Measurements from ENCODE around the gene OR8D1. TPM values are rescaled to one million over a fixed set of nuclear protein-coding genes. Genes with fewer than 3 reads are reported as not detected.

Gene OR8D1
- total and polyA plus RNA-seq, 2 donors (not counting 3 experiments of a cell fraction or from before 2014, with no cell fraction given), result not detected

DNA sequence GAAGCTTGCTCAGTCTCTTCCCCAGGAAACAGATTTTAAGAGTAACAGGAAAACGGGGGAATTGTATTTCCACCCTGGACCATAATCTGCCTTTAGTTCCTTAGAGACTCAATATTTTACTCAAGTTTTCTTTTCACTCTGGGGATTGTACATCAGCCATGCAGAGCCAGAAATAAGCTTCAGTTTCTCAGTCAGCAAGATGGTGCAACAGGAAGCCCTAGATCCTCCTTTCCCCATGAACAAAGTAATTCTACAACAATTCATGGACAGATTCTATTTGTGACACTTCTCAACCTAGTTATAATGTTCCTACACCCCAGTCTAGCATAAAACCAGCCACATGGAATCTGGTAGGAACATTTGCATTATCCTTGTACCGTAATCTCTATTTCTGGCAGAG, 45.8 kb upstream of the OR8D1 start:
- H4K20me1 ChIP-seq (replicated peaks; ENCODE audit: control insufficient read depth, extremely low read depth, insufficient read depth, low read length), result no peaks in the 10 kb centered on the region
- H3K27me3 ChIP-seq (ENCODE audit: control insufficient read depth in 2 of 2, insufficient read depth in 2 of 2, low read length in 2 of 2), result no peaks in the 10 kb centered on the region
- no peak for TF ChIP-seq POLR2AphosphoS5 (IDR thresholded peaks at IDR 0.05; ENCODE audit: insufficient read depth, low read depth, low read length)
- TF ChIP-seq GATA2 (IDR thresholded peaks at IDR 0.05; ENCODE audit: insufficient read depth, insufficient read length, low read depth, low read length), result no peak
- TF ChIP-seq JUN (IDR thresholded peaks at IDR 0.05; ENCODE audit: borderline replicate concordance, insufficient read depth, insufficient read length, low read depth), result no peak
- TF ChIP-seq POLR2A (IDR thresholded peaks at IDR 0.05; ENCODE audit: low read depth, low read length), result no peak
- TF ChIP-seq FOS (IDR thresholded peaks at IDR 0.05; ENCODE audit: borderline replicate concordance, insufficient read depth, low read length), result no peak
- no peak for TF ChIP-seq MYC (IDR thresholded peaks at IDR 0.05; ENCODE audit: low read depth, low read length)
- TF ChIP-seq EZH2 (IDR thresholded peaks at IDR 0.05; ENCODE audit: borderline replicate concordance, low read depth, low read length, severe bottlenecking), result no peak
- TF ChIP-seq, protein P1, sequence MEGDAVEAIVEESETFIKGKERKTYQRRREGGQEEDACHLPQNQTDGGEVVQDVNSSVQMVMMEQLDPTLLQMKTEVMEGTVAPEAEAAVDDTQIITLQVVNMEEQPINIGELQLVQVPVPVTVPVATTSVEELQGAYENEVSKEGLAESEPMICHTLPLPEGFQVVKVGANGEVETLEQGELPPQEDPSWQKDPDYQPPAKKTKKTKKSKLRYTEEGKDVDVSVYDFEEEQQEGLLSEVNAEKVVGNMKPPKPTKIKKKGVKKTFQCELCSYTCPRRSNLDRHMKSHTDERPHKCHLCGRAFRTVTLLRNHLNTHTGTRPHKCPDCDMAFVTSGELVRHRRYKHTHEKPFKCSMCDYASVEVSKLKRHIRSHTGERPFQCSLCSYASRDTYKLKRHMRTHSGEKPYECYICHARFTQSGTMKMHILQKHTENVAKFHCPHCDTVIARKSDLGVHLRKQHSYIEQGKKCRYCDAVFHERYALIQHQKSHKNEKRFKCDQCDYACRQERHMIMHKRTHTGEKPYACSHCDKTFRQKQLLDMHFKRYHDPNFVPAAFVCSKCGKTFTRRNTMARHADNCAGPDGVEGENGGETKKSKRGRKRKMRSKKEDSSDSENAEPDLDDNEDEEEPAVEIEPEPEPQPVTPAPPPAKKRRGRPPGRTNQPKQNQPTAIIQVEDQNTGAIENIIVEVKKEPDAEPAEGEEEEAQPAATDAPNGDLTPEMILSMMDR (IDR thresholded peaks at IDR 0.05; ENCODE audit: extremely low read depth in 1 of 2, insufficient read depth in 1 of 2, low read depth in 1 of 2, low read length in 2 of 2), result no peak
- no peak for TF ChIP-seq MAX (IDR thresholded peaks at IDR 0.05; ENCODE audit: insufficient read depth, insufficient read length)
- ChIA-PET POLR2A (no interaction called here), CTCF (no interaction called here)
- DNase-seq (ENCODE audit: low read depth, low spot score) (no peak), FAIRE-seq (no peak)
- H3K79me2 ChIP-seq (ENCODE audit: control insufficient read depth, insufficient read depth, low read length), result no peaks in the 10 kb centered on the region
- H3K36me3 ChIP-seq (ENCODE audit: control insufficient read depth in 2 of 2, extremely low read depth in 1 of 2, insufficient read depth in 2 of 2, low read length in 2 of 2), result no peaks in the 10 kb centered on the region
- no peak overlapping the region for H3K9ac ChIP-seq (replicated peaks; ENCODE audit: extremely low read depth, insufficient read depth, low read length)
- no peaks in the 10 kb centered on the region for H3K4me1 ChIP-seq (ENCODE audit: control insufficient read depth, extremely low read depth, insufficient read depth, low read length)
- no peaks in the 10 kb centered on the region for H3K9me3 ChIP-seq (replicated peaks; ENCODE audit: control insufficient read depth, insufficient read depth, low read length)
- dilution Hi-C loops (cut with MboI; ENCODE audit: extremely low pct_ligation_motif_present, low sequenced_read_pairs) (no loop called here), intact Hi-C loops (cut with micrococcal nuclease) (no loop called here)
- BruUV-seq (replicated peaks), result no TSS peak
- no peaks in the 10 kb centered on the region for H3K9me1 ChIP-seq (replicated peaks; ENCODE audit: control insufficient read depth, extremely low read depth, insufficient read depth, low read length)
- H3K4me3 ChIP-seq (replicated peaks in 1 of 3; ENCODE audit: insufficient read depth in 1 of 3, low read depth in 1 of 3, low read length in 3 of 3), result no peak overlapping the region
- H3K27ac ChIP-seq (ENCODE audit: insufficient read depth, low read depth, low read length), result no peak overlapping the region
- H3K4me2 ChIP-seq (ENCODE audit: insufficient read depth, low read length), result no peak overlapping the region
- H2AFZ ChIP-seq (ENCODE audit: low read depth, low read length), result no peak overlapping the region
